CD8-positive, alpha-beta memory T cell (primary cell): ENCODE measurements around the gene GCNA. TPM values are rescaled to one million over a fixed set of nuclear protein-coding genes. Genes with fewer than 3 reads are reported as not detected.
"Not testable (repeated sequence)": the region's sequence is repeated elsewhere in the genome, so short reads cannot be mapped to it uniquely, and the experiment has no call there.

Experiments used
- CTCF ChIA-PET: fragments of 350-600 bp; sonication (Branson Sonifier 250); formaldehyde crosslinking; loops from one replicate; lab custom pipeline; 2021; ENCODE audit warnings: antibody characterized with exemption; lab: Charles Lee
- POLR2A ChIA-PET: fragments of 350-600 bp; sonication (Branson Sonifier 250); formaldehyde crosslinking; loops from one replicate; lab custom pipeline; 2021; ENCODE audit warnings: antibody characterized with exemption; lab: Charles Lee
- DNase-seq, 5 donors: peaks; one replicate each; pipeline versions ENCODE4 v3.0.0 to v3.0.0-alpha.2; 2020 to 2022; ENCODE audit warnings: mixed read lengths in 1 of 5
- H3K27ac ChIP-seq: one replicate; pipeline ENCODE4 v1.7.0; 2013; ENCODE audit warnings: low read depth, mild to moderate bottlenecking, low read length, moderate library complexity
- H3K27me3 ChIP-seq: 2 replicates; pipeline ENCODE4 v1.7.0; 2013; ENCODE audit warnings: low read length, mild to moderate bottlenecking; ENCODE audit not compliant: insufficient read depth, poor library complexity, severe bottlenecking
- H3K36me3 ChIP-seq: 2 replicates; pipeline ENCODE4 v1.7.0; 2013; ENCODE audit warnings: mild to moderate bottlenecking, low read length, moderate library complexity; ENCODE audit not compliant: insufficient read depth
- H3K4me1 ChIP-seq: 2 replicates; pipeline ENCODE4 v1.7.0; 2013; ENCODE audit warnings: mild to moderate bottlenecking, low read length, moderate library complexity; ENCODE audit not compliant: insufficient read depth
- H3K4me3 ChIP-seq: 2 replicates; pipeline ENCODE4 v1.7.0; 2013; ENCODE audit warnings: mild to moderate bottlenecking, low read length
- H3K9me3 ChIP-seq: 2 replicates; pipeline ENCODE4 v1.7.0; 2013; ENCODE audit warnings: mild to moderate bottlenecking, low read length
- H3K27ac Mint-ChIP-seq, 8 donors: one replicate each; pipeline ENCODE4 v1.8.0; 2020 to 2021; ENCODE audit warnings: mixed read lengths in 8 of 8, mild to moderate bottlenecking in 6 of 8, inconsistent platforms in 3 of 8, moderate library complexity in 3 of 8
- H3K27me3 Mint-ChIP-seq, 2 donors: one replicate each; pipeline ENCODE4 v1.8.0; 2020 to 2021; ENCODE audit warnings: mixed read lengths in 2 of 2, mild to moderate bottlenecking in 1 of 2, moderate library complexity in 1 of 2
- H3K36me3 Mint-ChIP-seq, 3 donors: one replicate each; pipeline ENCODE4 v1.8.0; 2020 to 2021; ENCODE audit warnings: mixed read lengths in 3 of 3, inconsistent platforms in 1 of 3, mild to moderate bottlenecking in 1 of 3
- H3K4me1 Mint-ChIP-seq, 3 donors: one replicate each; pipeline ENCODE4 v1.8.0; 2020 to 2021; ENCODE audit warnings: mixed read lengths in 3 of 3, inconsistent platforms in 1 of 3, mild to moderate bottlenecking in 1 of 3
- H3K4me3 Mint-ChIP-seq, 7 donors: one replicate each; pipeline ENCODE4 v1.8.0; 2020 to 2021; ENCODE audit warnings: mixed read lengths in 7 of 7, mild to moderate bottlenecking in 6 of 7, moderate library complexity in 4 of 7, inconsistent platforms in 2 of 7
- H3K9me3 Mint-ChIP-seq, 5 donors: one replicate each; pipeline ENCODE4 v1.8.0; 2020 to 2022; ENCODE audit warnings: mixed read lengths in 5 of 5, mild to moderate bottlenecking in 3 of 5, moderate library complexity in 2 of 5, inconsistent platforms in 1 of 5
- polyA plus RNA-seq: library from polyadenylated mRNA; unstranded; fragments of 300-500 nt; fragmentation: Illumina TruSeq; gene quantifications from one replicate; pipeline ENCODE4 v1.2.3, GENCODE V29; 2021
- total RNA-seq, 2 experiments: library from RNA; stranded (reverse); gene quantifications; one replicate each; pipeline ENCODE4 v1.2.3, GENCODE V29; 2021

GCNA gene
- total and polyA plus RNA-seq, 3 experiments from 2014 or later = 0.67 to 4.2 (median 3.9) TPM

DNA sequence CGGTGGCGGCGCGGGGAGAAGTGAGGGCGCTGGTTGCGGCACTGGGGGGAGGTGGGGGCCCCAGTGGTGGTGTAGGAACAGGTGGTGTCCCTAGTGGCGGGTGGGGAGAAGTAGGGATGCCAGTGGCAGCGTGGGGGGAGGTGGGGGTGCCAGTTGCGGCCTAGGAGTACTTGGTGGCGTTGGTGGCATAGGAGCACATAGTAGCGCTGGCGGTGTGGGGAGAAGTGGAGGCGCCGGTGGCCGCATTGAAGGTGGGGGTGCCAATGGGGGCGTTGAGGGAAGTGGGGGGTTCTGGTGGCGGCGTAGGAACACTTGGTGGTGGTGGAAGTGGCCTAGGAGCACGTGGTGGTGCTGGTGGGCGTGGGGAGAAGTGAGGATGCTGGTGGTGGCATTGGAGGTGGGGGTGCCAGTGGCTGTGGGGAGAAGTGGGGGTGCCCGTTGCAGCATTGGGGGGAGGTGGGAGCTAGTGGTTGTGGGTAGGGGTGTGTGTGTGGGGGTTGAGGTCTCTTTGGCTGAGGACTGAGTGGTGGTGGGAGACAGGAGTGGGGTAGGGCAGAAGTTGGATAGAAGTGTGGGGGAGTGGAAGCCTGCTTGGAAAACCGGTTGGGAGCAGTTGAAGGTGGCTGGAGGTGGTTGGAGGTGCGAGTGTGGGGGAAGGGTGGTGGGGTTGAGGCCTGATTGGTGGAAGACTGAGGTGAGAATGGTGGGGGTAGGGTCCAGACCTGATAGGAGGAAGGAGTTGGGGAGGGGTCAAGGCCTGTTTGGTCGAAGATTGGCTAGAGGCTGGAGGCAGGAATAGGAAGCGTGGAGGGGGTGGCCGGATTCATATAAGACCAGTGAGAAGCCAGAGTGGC, 1.1 kb downstream of the GCNA start:
- Mint-ChIP-seq H3K4me1 (peaks cover 3 to 15% (median 4%) of the 10 kb centered on the region in 3 donors), H3K27ac (peak overlapping the region in 5 of 8 donors; percentile 3 to 84 (median 56)), H3K27me3 (peaks cover 0 to 2% of the 10 kb centered on the region in 2 donors), H3K4me3 (peak overlapping the region in 1 of 7 donors; percentile 68), H3K9me3 (no peaks in the 10 kb centered on the region), H3K36me3 (peaks cover 0 to 49% (median 2%) of the 10 kb centered on the region in 3 donors)
- DNase-seq = peak in 1 of 5 donors; percentile 47
- POLR2A ChIA-PET = no interaction called here
- CTCF ChIA-PET = no interaction called here
- Histone ChIP-seq H3K36me3 (peaks cover 7% of the 10 kb centered on the region), H3K27me3 (no peaks in the 10 kb centered on the region), H3K4me3 (no peak overlapping the region), H3K4me1 (no peaks in the 10 kb centered on the region), H3K27ac (no peak overlapping the region), H3K9me3 (no peaks in the 10 kb centered on the region)

DNA sequence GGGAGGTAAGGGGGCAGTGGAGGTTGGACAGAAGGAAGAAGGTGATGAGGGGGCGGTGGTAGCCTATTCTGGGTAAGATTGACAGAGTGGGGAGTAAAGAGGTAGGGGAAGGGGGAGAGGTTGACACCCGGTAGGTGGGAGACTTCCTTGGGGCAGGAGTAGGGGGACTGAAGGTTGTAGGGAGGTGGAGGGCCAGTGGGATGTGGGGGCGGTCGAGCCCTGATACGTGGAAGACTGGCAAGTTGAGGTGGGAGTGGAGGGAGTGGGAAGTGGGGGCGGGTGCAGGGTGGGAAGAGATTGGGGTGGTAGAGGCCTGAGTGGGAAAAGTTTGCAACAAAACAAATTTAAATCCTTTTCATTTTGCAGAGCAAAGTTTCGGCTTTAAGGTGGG, 1.7 kb downstream of the GCNA start:
- Histone ChIP-seq H3K4me1 (no peaks in the 10 kb centered on the region), H3K9me3 (no peaks in the 10 kb centered on the region), H3K27ac (no peak overlapping the region), H3K4me3 (no peak overlapping the region), H3K36me3 (peaks cover 7% of the 10 kb centered on the region), H3K27me3 (no peaks in the 10 kb centered on the region)
- Mint-ChIP-seq H3K4me1 (peaks cover 3 to 15% (median 4%) of the 10 kb centered on the region in 3 donors), H3K27ac (peak overlapping the region in 3 of 8 donors; percentile 10 to 84 (median 51)), H3K27me3 (no peaks in the 10 kb centered on the region), H3K9me3 (no peaks in the 10 kb centered on the region), H3K4me3 (no peak overlapping the region), H3K36me3 (peaks cover 0 to 43% (median 2%) of the 10 kb centered on the region in 3 donors)
- CTCF ChIA-PET = no interaction called here
- DNase-seq = no peak
- POLR2A ChIA-PET = no interaction called here

DNA sequence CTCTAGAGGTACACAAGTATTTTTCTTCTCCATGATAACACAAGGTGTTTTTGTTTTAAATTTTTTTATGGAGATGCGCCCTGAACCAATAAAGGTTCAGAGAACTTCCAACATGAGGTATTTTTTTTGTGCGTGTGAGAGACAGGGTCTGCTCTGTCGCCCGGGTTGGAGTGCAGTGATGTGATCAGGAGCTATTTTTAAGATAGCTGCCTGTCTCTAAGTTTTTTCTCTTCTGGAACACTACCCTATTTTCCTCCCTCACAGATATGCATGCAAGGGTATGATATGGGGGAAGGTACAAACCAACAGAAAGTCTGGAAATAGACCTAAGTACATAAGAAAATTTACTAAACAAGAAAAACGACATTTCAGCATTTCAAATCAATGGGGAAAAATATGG, 3.0 kb downstream of the GCNA start:
- Histone ChIP-seq H3K4me3 (no peak overlapping the region), H3K27me3 (no peaks in the 10 kb centered on the region), H3K27ac (no peak overlapping the region), H3K36me3 (peaks cover 3% of the 10 kb centered on the region), H3K4me1 (no peaks in the 10 kb centered on the region), H3K9me3 (no peaks in the 10 kb centered on the region)
- H3K4me3 Mint-ChIP-seq = no peak overlapping the region
- peaks cover 3 to 17% (median 3%) of the 10 kb centered on the region in 3 donors for H3K4me1 Mint-ChIP-seq
- H3K36me3 Mint-ChIP-seq = peaks cover 0 to 32% (median 2%) of the 10 kb centered on the region in 3 donors
- ChIA-PET POLR2A (interaction anchor here (0.6 kb wide), 1 partner anchor 11 kb away, joined by 3 read pairs; no protein-coding TSS in a partner anchor), CTCF (no interaction called here)
- H3K9me3 Mint-ChIP-seq = no peaks in the 10 kb centered on the region
- H3K27ac Mint-ChIP-seq = peak overlapping the region in 2 of 8 donors; percentile 22 to 56
- DNase-seq = no peak
- H3K27me3 Mint-ChIP-seq = no peaks in the 10 kb centered on the region

DNA sequence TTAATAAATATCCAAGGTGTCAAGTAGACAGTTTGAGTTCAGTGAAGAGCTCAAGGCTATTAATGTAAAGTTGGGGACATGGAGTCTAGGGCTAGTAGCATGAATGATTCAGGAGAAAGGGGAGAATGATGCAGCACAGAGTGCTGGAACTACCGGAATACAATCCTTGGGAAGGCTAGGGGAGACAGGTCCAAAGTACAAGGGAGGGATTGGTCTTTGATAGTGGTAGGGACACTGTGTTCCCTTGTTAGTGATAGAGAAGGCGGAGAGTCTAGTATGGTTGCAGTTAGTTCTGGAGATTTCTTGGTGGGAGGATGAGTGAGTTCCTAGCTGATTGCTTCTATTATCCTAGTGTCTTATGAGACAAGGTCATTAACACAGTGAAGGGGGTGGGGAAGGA, 8.7 kb downstream of the GCNA start:
- POLR2A ChIA-PET = no interaction called here
- DNase-seq = no peak
- Histone ChIP-seq H3K36me3 (no peaks in the 10 kb centered on the region), H3K27me3 (no peaks in the 10 kb centered on the region), H3K4me1 (no peaks in the 10 kb centered on the region), H3K9me3 (no peaks in the 10 kb centered on the region), H3K27ac (no peak overlapping the region), H3K4me3 (no peak overlapping the region)
- CTCF ChIA-PET = no interaction called here
- Mint-ChIP-seq H3K36me3 (peaks cover 0 to 7% (median 0%) of the 10 kb centered on the region in 3 donors), H3K4me1 (peaks cover 0 to 11% (median 1%) of the 10 kb centered on the region in 3 donors), H3K4me3 (no peak overlapping the region), H3K27me3 (no peaks in the 10 kb centered on the region), H3K9me3 (no peaks in the 10 kb centered on the region), H3K27ac (peak overlapping the region in 3 of 8 donors; percentile 13 to 52 (median 20))

DNA sequence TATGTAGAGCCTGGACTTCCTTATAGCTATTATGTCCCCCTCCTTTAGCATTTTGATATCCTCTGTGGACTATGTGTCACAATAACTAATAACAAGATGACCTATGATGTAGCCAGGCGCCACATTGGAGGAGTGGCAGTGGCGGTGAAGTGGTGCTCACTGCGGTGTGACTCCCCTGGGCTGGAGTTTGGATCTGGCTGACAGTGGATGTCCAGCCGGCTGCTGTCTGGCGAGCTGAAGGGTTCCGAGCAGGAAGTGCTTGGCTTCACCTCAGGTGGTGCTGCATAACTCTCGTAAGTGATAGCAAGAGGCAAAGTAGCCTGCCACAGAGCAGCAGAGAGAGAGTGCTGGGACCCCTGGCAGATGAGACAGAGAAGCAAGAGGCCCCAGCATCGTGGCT, 15.0 kb downstream of the GCNA start:
- H3K36me3 ChIP-seq, H3K4me3 ChIP-seq, H3K9me3 ChIP-seq, DNase-seq, H3K27me3 Mint-ChIP-seq, H3K4me1 ChIP-seq, H3K9me3 Mint-ChIP-seq, H3K4me3 Mint-ChIP-seq, H3K27me3 ChIP-seq, CTCF ChIA-PET, H3K27ac ChIP-seq: not testable (repeated sequence)
- POLR2A ChIA-PET = interaction anchor here (0.6 kb wide), 1 partner anchor 60 kb away, joined by 4 read pairs; no protein-coding TSS in a partner anchor
- Mint-ChIP-seq H3K27ac (peak overlapping the region in 2 of 8 donors; percentile 41 to 43), H3K4me1 (peaks cover 5 to 10% (median 5%) of the 10 kb centered on the region in 3 donors), H3K36me3 (peaks cover 0 to 27% (median 7%) of the 10 kb centered on the region in 3 donors)

DNA sequence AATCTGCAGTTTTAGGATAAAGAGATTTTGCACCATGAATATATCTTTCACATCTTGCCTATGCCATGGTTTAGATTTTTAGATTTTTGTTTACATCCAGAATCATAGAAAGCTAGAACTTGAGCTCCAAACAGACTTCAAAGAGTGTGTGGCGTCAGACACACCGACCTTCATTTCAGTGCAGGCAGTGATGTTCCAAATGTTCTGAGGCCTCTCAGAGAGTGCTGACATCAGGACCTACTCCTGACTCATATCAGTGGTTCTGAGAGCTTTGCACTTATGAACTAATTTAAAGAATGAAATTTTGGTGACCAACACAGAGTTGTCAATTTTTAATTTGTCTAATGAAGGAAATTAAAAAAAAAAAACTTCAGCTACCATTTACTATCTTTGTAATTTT, 21.7 kb downstream of the GCNA start:
- peaks cover 0 to 2% of the 10 kb centered on the region in 2 donors for H3K27me3 Mint-ChIP-seq
- ChIA-PET POLR2A (interaction anchor here (0.6 kb wide), 1 partner anchor 378 kb away, joined by 4 read pairs; no protein-coding TSS in a partner anchor), CTCF (no interaction called here)
- H3K36me3 Mint-ChIP-seq = peaks cover 18 to 78% (median 26%) of the 10 kb centered on the region in 3 donors
- peaks cover 21 to 35% (median 32%) of the 10 kb centered on the region in 3 donors for H3K4me1 Mint-ChIP-seq
- no peaks in the 10 kb centered on the region for H3K4me1 ChIP-seq
- H3K4me3 ChIP-seq = no peak overlapping the region
- no peak overlapping the region for H3K4me3 Mint-ChIP-seq
- DNase-seq = peak in 1 of 5 donors; percentile 41
- peaks cover 19% of the 10 kb centered on the region for H3K36me3 ChIP-seq
- no peak overlapping the region for H3K27ac ChIP-seq
- H3K27me3 ChIP-seq = no peaks in the 10 kb centered on the region
- peak overlapping the region in 5 of 8 donors; percentile 27 to 66 (median 54) for H3K27ac Mint-ChIP-seq
- H3K9me3 Mint-ChIP-seq = peaks cover 0 to 2% (median 0%) of the 10 kb centered on the region in 5 donors
- H3K9me3 ChIP-seq = no peaks in the 10 kb centered on the region

DNA sequence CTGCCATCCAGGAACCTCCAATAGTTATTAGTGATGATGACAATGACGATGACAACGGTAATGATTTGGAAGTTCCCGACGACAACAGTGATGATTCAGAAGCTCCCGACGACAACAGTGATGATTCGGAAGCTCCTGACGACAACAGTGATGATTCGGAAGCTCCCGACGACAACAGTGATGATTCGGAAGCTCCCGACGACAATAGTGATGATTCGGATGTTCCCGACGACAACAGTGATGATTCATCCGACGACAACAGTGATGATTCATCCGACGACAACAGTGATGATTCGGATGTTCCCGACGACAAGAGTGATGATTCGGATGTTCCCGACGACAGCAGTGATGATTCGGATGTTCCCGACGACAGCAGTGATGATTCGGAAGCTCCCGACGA, 25.4 kb downstream of the GCNA start:
- H3K4me3 Mint-ChIP-seq = no peak overlapping the region
- Histone ChIP-seq H3K9me3 (no peaks in the 10 kb centered on the region), H3K36me3 (peaks cover 18% of the 10 kb centered on the region), H3K27me3 (no peaks in the 10 kb centered on the region), H3K27ac (no peak overlapping the region), H3K4me1 (peaks cover 33% of the 10 kb centered on the region), H3K4me3 (no peak overlapping the region)
- H3K27me3 Mint-ChIP-seq = no peaks in the 10 kb centered on the region
- peaks cover 18 to 75% (median 31%) of the 10 kb centered on the region in 3 donors for H3K36me3 Mint-ChIP-seq
- peaks cover 0 to 2% (median 0%) of the 10 kb centered on the region in 5 donors for H3K9me3 Mint-ChIP-seq
- DNase-seq = no peak
- peaks cover 49 to 64% (median 57%) of the 10 kb centered on the region in 3 donors for H3K4me1 Mint-ChIP-seq
- CTCF ChIA-PET = no interaction called here
- POLR2A ChIA-PET = no interaction called here
- H3K27ac Mint-ChIP-seq = peak overlapping the region in 5 of 8 donors; percentile 6 to 99 (median 76)

DNA sequence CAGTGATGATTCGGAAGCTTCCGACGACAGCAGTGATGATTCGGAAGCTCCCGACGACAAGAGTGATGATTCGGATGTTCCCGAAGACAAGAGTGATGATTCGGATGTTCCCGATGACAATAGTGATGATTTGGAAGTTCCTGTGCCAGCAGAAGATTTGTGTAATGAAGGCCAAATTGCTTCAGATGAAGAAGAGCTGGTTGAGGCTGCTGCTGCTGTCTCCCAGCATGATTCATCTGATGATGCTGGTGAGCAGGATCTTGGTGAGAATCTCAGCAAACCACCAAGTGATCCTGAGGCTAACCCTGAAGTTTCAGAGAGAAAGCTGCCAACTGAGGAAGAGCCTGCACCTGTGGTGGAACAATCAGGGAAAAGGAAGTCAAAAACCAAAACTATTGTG, 25.9 kb downstream of the GCNA start:
- no peak overlapping the region for H3K27ac ChIP-seq
- no peak for DNase-seq
- ChIA-PET POLR2A (no interaction called here), CTCF (no interaction called here)
- Mint-ChIP-seq H3K4me3 (peak overlapping the region in 1 of 7 donors; percentile 32), H3K36me3 (peaks cover 21 to 79% (median 31%) of the 10 kb centered on the region in 3 donors), H3K9me3 (peaks cover 0 to 1% (median 0%) of the 10 kb centered on the region in 5 donors), H3K27ac (peak overlapping the region in 7 of 8 donors; percentile 30 to 99 (median 69)), H3K27me3 (no peaks in the 10 kb centered on the region), H3K4me1 (peaks cover 54 to 69% (median 62%) of the 10 kb centered on the region in 3 donors)
- peaks cover 38% of the 10 kb centered on the region for H3K4me1 ChIP-seq
- no peaks in the 10 kb centered on the region for H3K27me3 ChIP-seq
- H3K9me3 ChIP-seq = no peaks in the 10 kb centered on the region
- H3K36me3 ChIP-seq = peaks cover 17% of the 10 kb centered on the region
- H3K4me3 ChIP-seq = no peak overlapping the region
